K562 (cell line): Measurements from ENCODE around the gene B3GAT3. TPM values are rescaled to one million over a fixed set of nuclear protein-coding genes. Genes with fewer than 3 reads are reported as not detected.

Source experiments
- CCNT2 ChIP-seq: IDR thresholded peaks from 2 replicates; pipeline ENCODE4 v1.6.1; 2011; ENCODE audit warnings: borderline replicate concordance, low read depth, mild to moderate bottlenecking, moderate library complexity, mixed read lengths, low read length; ENCODE audit not compliant: insufficient read length; ENCODE audit errors: extremely low read depth
- ERF ChIP-seq: fragments of 450-650 bp; formaldehyde crosslinking; IDR thresholded peaks from 2 replicates; pipeline ENCODE4 v1.4.0; 2020; ENCODE audit warnings: mild to moderate bottlenecking, mixed read lengths
- PHF20 ChIP-seq: fragments of 450-650 bp; IDR thresholded peaks from 2 replicates; pipeline ENCODE4 v1.6.1; 2018; ENCODE audit not compliant: partially characterized antibody
- SIN3B ChIP-seq: fragments of 450-650 bp; IDR thresholded peaks from 2 replicates; pipeline ENCODE4 v1.6.1; 2017; ENCODE audit warnings: low read depth, mild to moderate bottlenecking, moderate library complexity
- ZEB2 ChIP-seq: fragments of 450-650 bp; IDR thresholded peaks from 2 replicates; pipeline ENCODE4 v1.6.1; 2016
- ZNF431 ChIP-seq: sonication (generic); formaldehyde crosslinking; IDR thresholded peaks from 2 replicates; pipeline ENCODE4 v1.8.0; 2022; ENCODE audit warnings: mild to moderate bottlenecking, missing genetic modification reagents
- ZNF589 ChIP-seq: fragments of 200-800 bp; sonication (Bioruptor generic); IDR thresholded peaks from 2 replicates; pipeline ENCODE4 v1.6.1; 2016; ENCODE audit warnings: low read depth, missing genetic modification characterization, missing compliant biosample characterization
- polyA plus RNA-seq, 8 experiments: library from polyadenylated mRNA; depleted of rRNA in 4 of 8; stranded (reverse) in 5 of 8; unstranded in 3 of 8; fragments of >200 nt; fragmentation: Nextera tagmentation in 2 of 8; fragmentation: Illumina TruSeq in 1 of 8; extraction: Ambion mirVana in 2 of 8; extraction: Trizol in 1 of 8; gene quantifications; 2 replicates each; pipeline versions ENCODE4 v1.2.1 to v1.2.3, GENCODE V29; 2011 to 2014; ENCODE audit warnings: inconsistent platforms in 1 of 8, missing spikeins in 1 of 8
- total RNA-seq, 7 experiments: library from RNA; depleted of rRNA in 6 of 7; stranded (reverse); fragments of >200 nt in 6 of 7; fragmentation: Illumina TruSeq in 2 of 7; extraction: Trizol in 2 of 7; gene quantifications; 2 replicates each; pipeline versions ENCODE4 v1.2.1 to v1.2.3, GENCODE V29; 2011 to 2021; ENCODE audit warnings: low replicate concordance in 1 of 7
- TF ChIP-seq, protein P1 (sequence below): fragments of 200-600 bp; sonication (generic); IDR thresholded peaks from one replicate; pipeline ENCODE4 v1.6.1; 2012; ENCODE audit warnings: mild to moderate bottlenecking, low read depth, low read length, inconsistent platforms

B3GAT3 gene
- total and polyA plus RNA-seq, 9 of the 15 experiments (the other 6 are each of a cell fraction or from before 2014, with no cell fraction given) = 0.30 to 64.0 (median 21.4) TPM

DNA sequence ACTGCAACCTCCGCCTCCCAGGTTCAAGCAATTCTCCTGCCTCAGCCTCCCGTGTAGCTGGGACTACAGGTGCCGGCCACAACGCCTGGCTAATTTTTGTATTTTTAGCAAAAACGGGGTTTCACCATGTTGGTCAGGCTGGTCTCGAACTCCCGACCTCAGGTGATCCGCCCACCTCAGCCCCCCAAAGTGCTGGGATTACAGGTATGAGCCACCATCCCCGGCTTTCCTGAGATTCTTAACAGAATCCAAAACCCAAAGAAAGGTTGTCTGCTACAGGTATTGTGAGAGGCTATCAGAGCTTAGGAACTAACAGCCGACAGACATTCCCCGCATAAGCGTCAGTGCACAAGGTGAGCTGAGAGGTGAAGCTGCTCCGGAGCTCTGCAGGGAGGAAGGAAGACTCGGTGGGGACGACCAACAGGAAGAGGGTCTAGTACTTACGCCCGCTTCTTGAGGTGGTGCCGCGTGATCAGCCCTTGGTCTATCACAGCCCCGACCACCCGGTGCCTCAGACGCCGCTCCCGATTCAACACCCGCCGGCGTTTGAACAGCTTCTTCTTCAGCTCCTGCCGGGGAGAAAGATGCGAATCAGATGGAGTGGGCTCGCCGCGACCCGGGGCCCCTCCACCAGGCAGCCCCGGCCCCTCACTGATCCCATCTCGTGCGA, 42.8 kb upstream of the B3GAT3 start (continued):
- TF ChIP-seq, protein P1, sequence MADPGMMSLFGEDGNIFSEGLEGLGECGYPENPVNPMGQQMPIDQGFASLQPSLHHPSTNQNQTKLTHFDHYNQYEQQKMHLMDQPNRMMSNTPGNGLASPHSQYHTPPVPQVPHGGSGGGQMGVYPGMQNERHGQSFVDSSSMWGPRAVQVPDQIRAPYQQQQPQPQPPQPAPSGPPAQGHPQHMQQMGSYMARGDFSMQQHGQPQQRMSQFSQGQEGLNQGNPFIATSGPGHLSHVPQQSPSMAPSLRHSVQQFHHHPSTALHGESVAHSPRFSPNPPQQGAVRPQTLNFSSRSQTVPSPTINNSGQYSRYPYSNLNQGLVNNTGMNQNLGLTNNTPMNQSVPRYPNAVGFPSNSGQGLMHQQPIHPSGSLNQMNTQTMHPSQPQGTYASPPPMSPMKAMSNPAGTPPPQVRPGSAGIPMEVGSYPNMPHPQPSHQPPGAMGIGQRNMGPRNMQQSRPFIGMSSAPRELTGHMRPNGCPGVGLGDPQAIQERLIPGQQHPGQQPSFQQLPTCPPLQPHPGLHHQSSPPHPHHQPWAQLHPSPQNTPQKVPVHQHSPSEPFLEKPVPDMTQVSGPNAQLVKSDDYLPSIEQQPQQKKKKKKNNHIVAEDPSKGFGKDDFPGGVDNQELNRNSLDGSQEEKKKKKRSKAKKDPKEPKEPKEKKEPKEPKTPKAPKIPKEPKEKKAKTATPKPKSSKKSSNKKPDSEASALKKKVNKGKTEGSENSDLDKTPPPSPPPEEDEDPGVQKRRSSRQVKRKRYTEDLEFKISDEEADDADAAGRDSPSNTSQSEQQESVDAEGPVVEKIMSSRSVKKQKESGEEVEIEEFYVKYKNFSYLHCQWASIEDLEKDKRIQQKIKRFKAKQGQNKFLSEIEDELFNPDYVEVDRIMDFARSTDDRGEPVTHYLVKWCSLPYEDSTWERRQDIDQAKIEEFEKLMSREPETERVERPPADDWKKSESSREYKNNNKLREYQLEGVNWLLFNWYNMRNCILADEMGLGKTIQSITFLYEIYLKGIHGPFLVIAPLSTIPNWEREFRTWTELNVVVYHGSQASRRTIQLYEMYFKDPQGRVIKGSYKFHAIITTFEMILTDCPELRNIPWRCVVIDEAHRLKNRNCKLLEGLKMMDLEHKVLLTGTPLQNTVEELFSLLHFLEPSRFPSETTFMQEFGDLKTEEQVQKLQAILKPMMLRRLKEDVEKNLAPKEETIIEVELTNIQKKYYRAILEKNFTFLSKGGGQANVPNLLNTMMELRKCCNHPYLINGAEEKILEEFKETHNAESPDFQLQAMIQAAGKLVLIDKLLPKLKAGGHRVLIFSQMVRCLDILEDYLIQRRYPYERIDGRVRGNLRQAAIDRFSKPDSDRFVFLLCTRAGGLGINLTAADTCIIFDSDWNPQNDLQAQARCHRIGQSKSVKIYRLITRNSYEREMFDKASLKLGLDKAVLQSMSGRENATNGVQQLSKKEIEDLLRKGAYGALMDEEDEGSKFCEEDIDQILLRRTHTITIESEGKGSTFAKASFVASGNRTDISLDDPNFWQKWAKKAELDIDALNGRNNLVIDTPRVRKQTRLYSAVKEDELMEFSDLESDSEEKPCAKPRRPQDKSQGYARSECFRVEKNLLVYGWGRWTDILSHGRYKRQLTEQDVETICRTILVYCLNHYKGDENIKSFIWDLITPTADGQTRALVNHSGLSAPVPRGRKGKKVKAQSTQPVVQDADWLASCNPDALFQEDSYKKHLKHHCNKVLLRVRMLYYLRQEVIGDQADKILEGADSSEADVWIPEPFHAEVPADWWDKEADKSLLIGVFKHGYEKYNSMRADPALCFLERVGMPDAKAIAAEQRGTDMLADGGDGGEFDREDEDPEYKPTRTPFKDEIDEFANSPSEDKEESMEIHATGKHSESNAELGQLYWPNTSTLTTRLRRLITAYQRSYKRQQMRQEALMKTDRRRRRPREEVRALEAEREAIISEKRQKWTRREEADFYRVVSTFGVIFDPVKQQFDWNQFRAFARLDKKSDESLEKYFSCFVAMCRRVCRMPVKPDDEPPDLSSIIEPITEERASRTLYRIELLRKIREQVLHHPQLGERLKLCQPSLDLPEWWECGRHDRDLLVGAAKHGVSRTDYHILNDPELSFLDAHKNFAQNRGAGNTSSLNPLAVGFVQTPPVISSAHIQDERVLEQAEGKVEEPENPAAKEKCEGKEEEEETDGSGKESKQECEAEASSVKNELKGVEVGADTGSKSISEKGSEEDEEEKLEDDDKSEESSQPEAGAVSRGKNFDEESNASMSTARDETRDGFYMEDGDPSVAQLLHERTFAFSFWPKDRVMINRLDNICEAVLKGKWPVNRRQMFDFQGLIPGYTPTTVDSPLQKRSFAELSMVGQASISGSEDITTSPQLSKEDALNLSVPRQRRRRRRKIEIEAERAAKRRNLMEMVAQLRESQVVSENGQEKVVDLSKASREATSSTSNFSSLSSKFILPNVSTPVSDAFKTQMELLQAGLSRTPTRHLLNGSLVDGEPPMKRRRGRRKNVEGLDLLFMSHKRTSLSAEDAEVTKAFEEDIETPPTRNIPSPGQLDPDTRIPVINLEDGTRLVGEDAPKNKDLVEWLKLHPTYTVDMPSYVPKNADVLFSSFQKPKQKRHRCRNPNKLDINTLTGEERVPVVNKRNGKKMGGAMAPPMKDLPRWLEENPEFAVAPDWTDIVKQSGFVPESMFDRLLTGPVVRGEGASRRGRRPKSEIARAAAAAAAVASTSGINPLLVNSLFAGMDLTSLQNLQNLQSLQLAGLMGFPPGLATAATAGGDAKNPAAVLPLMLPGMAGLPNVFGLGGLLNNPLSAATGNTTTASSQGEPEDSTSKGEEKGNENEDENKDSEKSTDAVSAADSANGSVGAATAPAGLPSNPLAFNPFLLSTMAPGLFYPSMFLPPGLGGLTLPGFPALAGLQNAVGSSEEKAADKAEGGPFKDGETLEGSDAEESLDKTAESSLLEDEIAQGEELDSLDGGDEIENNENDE = no peak
- TF ChIP-seq ZNF431 = peak; percentile 36; the same call in 1 of the 2 replicates
- TF ChIP-seq ZNF589 (CRISPR knock-in tag) = 0 out of 2 replicates have a peak, but pooled peaks have one; percentile 16
- TF ChIP-seq SIN3B = 0 out of 2 replicates have a peak, but pooled peaks have one; percentile 47
- TF ChIP-seq ZEB2 = peak; percentile 57; the same call in 1 of the 2 replicates
- peak; percentile 10 for TF ChIP-seq PHF20
- no peak for TF ChIP-seq CCNT2
- TF ChIP-seq ERF (CRISPR knock-in tag) = peak; percentile 34; the same call in 1 of the 2 replicates
- TF ChIP-seq, all 486 proteins: peak for 22
